Pancreas (tissue), 10 donors: ENCODE measurements around the gene ADGRV1. TPM values are rescaled to one million over a fixed set of nuclear protein-coding genes. Genes with fewer than 3 reads are reported as not detected.

ENCODE experiments used
- ATAC-seq, 4 donors: fragments of 200-7000 bp; cut with Tn5 transposase; one replicate each; pipeline versions ENCODE4 v1.8.0 to v1.9.1; 2020; ENCODE audit warnings: mild to moderate bottlenecking in 4 of 4, moderate library complexity in 4 of 4
- DNase-seq, 6 donors: peaks; one replicate each; pipeline ENCODE4 v3.0.0-alpha.2; 2020
- FAIRE-seq: peaks from 2 replicates; lab custom pipeline; 2012; peaks lifted over from hg19 to GRCh38; lab: Jason Lieb, UNC
- H3K27ac ChIP-seq, 4 donors: fragments of 200-600 bp; sonication (generic); 1 replicate in 3 of 4; 2 replicates in 1 of 4; pipeline versions ENCODE4 v1.5.0 to v1.8.0; 2020
- H3K27me3 ChIP-seq, 4 donors: fragments of 200-600 bp; one replicate each; pipeline ENCODE4 v1.8.0; 2021
- H3K36me3 ChIP-seq, 3 donors: fragments of 200-600 bp; sonication (generic) in 1 of 3; one replicate each; pipeline versions ENCODE4 v1.5.0 to v1.8.0; 2020 to 2021
- H3K4me1 ChIP-seq, 3 donors: fragments of 200-600 bp; one replicate each; pipeline ENCODE4 v1.8.0; 2021
- H3K4me3 ChIP-seq, 4 donors: fragments of 200-600 bp; sonication (generic) in 2 of 4; one replicate each; pipeline versions ENCODE4 v1.5.0 to v1.8.0; 2020 to 2021
- H3K9me3 ChIP-seq, 4 donors: fragments of 200-600 bp; one replicate each; pipeline ENCODE4 v1.8.0; 2021
- CTCF ChIP-seq, 4 donors: fragments of 200-600 bp; sonication (generic) in 3 of 4; IDR thresholded peaks; one replicate each; pipeline versions ENCODE4 v1.5.0 to v1.8.0; 2021; ENCODE audit warnings: antibody characterized with exemption in 4 of 4
- WGBS, 2 donors: extraction: QIAGEN DNeasy Blood & Tissue Kit; methylation state at CpG; one replicate each; pipeline ENCODE4 v1.1.7; 2013; 5-methylcytosine and 5-hydroxymethylcytosine counted together
- intact Hi-C, 3 donors: fragments of 100-400 bp; cut with DNase I; formaldehyde crosslinking; loops; one replicate each; pipeline versions ENCODE4 v1.11.1 to v1.14.2; 2022
- polyA plus RNA-seq, 2 donors: library from polyadenylated mRNA; stranded (reverse); fragments of 200-250 nt; gene quantifications; one replicate each; pipeline ENCODE4 v1.2.3, GENCODE V29; 2013
- total RNA-seq, 6 donors: library from RNA; stranded (reverse); fragmentation: NEBNext Ultra II Directional in 4 of 6; extraction: Animal tissue kit (Norgen Biotek cat#: 25700) in 4 of 6; gene quantifications; one replicate each; pipeline versions ENCODE4 v1.2.1 to v1.2.4, GENCODE V29; 2021 to 2023
- donor health status: healthy with polysubstance abuse.
- donor health status: DM: no; HTN: no; CAD: no; lungs with moderate emphysema.
- donor health status: DM: no; HTN: no; CAD: no.
- donor health status: control.
- donor health status: control.
- donor health status: Bipolar disorder and iron deficiency.
- donor health status: DM: yes; HTN: yes; CAD: no.
- donor health status: DM: no; HTN: no; CAD: no.
- donor health status: DM: no; HTN: no; CAD: no.
- donor health status: DM: yes; HTN: yes; CAD: no.

The ADGRV1 gene
- total and polyA plus RNA-seq, 8 donors, result 3.9 to 6.9 (median 5.4) TPM

DNA sequence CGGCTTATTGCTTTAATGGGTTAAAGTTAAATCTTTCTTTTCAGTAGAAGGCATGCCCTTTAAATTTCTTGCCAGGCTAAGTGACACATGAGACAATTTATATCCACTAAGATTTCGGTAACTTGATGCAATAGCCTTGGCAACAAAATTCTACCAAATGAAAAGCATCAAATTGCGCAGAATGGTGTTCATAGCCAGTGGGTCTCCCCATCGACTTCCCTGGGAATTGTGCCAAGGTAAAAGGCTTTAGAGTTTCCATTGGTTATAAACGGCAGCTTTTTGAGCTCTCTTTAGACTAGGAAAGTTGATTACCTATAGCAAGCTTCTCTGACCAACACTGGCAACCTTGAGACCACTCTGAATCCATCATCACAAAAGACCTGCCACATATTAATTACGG, 466.1 kb downstream of the ADGRV1 start:
- Histone ChIP-seq H3K4me1 (peaks cover 8 to 17% (median 13%) of the 10 kb centered on the region in 3 donors), H3K36me3 (no peaks in the 10 kb centered on the region), H3K27ac (no peak overlapping the region), H3K4me3 (no peak overlapping the region), H3K27me3 (no peaks in the 10 kb centered on the region), H3K9me3 (no peaks in the 10 kb centered on the region)
- DNase-seq, result no peak
- FAIRE-seq, result no peak
- TF ChIP-seq CTCF (IDR thresholded peaks at IDR 0.05), result no peak
- intact Hi-C loops, result no loop called here
- 88% methylated on average over 6 of the region's 6 CpGs for WGBS, 2 donors
- ATAC-seq, result no peak

- no peak for TF ChIP-seq CTCF (IDR thresholded peaks at IDR 0.05)
- no peaks in the 10 kb centered on the region for H3K36me3 ChIP-seq
- WGBS, 2 donors, result 98 to 100% methylated on average over 3 of the region's 3 CpGs
- no peak overlapping the region for H3K4me3 ChIP-seq
- H3K27me3 ChIP-seq, result no peaks in the 10 kb centered on the region
- H3K4me1 ChIP-seq, result peaks cover 8 to 17% (median 13%) of the 10 kb centered on the region in 3 donors
- no peak for DNase-seq
- H3K27ac ChIP-seq, result no peak overlapping the region
- H3K9me3 ChIP-seq, result no peaks in the 10 kb centered on the region
- intact Hi-C loops, result no loop called here
- FAIRE-seq, result no peak
- no peak for ATAC-seq
These were observed 466.9 kb downstream of the ADGRV1 start for GRCh38 chr5:91025449-91025848.

DNA sequence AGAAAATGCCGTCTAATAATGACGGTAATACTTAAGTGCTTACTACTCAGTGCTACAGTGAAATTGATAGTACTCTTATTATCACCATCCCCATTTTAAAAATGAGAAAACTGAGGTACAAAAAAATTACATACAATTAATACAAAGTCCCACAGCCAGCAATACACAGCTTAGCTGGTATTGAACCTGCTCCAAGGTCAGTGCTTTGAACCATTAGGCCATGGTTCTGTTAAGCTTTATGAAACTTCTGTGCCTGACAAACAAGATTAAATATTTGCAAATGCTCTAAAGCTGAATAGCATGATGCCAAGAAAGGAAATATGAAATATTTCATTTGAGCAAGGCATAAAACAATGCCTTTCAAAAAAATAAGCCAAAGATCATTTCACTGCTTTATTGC, 467.4 kb downstream of the ADGRV1 start:
- 90 to 95% methylated on average over 2 of the region's 2 CpGs for WGBS, 2 donors
- no peak for TF ChIP-seq CTCF (IDR thresholded peaks at IDR 0.05)
- ATAC-seq (peak in 2 of 4 donors; percentile 46 to 64), DNase-seq (no peak), FAIRE-seq (no peak)
- Histone ChIP-seq H3K4me3 (no peak overlapping the region), H3K4me1 (peaks cover 8 to 17% (median 13%) of the 10 kb centered on the region in 3 donors), H3K27ac (no peak overlapping the region), H3K27me3 (no peaks in the 10 kb centered on the region), H3K36me3 (no peaks in the 10 kb centered on the region), H3K9me3 (no peaks in the 10 kb centered on the region)
- intact Hi-C loops, result no loop called here

DNA sequence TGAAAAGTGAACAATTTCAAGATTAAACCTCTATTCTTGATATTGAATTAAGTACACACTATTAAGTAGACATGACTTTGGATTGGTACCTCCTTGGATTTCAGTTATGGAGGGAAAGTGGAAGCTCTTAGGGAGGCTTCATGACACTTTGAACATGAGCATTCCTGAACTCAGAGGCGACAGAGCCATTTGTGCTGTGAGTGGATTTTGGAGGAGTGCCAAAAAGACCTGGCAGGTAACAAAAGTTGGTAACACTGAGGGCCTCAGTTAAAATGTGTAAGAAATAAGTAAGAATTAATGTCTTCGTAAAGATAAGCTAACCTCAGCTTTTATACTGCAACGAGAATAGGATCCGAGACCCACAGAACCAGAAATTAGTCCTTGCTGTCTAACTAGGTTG, 467.9 kb downstream of the ADGRV1 start:
- H3K4me3 ChIP-seq, result no peak overlapping the region
- FAIRE-seq (no peak), DNase-seq (peak in 1 of 6 donors; percentile 16), ATAC-seq (peak in 2 of 4 donors; percentile 19 to 43)
- peaks cover 8 to 17% (median 13%) of the 10 kb centered on the region in 3 donors for H3K4me1 ChIP-seq
- H3K36me3 ChIP-seq, result no peaks in the 10 kb centered on the region
- H3K27me3 ChIP-seq, result no peaks in the 10 kb centered on the region
- TF ChIP-seq CTCF (IDR thresholded peaks at IDR 0.05), result no peak
- intact Hi-C loops, result no loop called here
- no peaks in the 10 kb centered on the region for H3K9me3 ChIP-seq
- 64 to 70% methylated on average over 4 of the region's 4 CpGs for WGBS, 2 donors
- no peak overlapping the region for H3K27ac ChIP-seq

DNA sequence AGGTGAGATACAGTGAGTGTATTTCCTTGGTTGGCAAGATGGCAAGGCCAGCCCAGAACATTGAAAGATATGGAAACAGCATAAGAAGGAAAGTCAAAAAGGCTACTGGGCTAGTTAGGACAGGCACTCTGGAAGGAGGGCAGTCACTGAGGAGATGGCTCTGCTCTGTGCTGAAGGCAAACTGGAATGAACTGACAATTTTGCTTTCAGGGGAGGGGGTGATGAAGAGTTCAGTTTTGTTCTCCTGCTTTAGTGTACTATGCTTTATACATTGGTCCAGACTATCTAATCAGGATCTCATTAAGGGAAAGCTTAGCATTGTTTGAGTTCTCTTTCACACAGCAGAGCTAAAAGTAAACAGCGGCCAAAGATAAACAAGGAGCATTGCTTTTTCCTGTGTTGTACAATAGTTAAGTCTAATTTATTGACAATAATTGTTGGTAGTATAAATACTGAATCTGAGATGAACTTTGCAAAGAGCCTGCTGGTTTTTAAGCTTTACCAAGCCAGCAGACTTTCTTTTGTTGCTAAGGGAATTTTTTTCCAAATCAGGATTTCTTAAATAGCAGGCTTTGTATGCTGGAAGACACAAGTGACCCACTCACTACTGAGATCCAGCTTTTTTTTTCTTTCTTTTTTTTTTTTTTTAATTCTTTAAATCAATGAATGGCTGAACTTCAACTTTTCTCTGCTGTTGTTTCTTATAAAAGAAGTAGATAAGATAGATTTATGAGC, 469.0 kb downstream of the ADGRV1 start:
- H3K36me3 ChIP-seq, result no peaks in the 10 kb centered on the region
- FAIRE-seq, result no peak
- no peaks in the 10 kb centered on the region for H3K9me3 ChIP-seq
- peak; percentile 17 to 63 (median 47) for ATAC-seq
- no peak for TF ChIP-seq CTCF (IDR thresholded peaks at IDR 0.05)
- no peak for DNase-seq
- H3K27me3 ChIP-seq, result no peaks in the 10 kb centered on the region
- H3K4me1 ChIP-seq, result peaks cover 8 to 17% (median 13%) of the 10 kb centered on the region in 3 donors
- H3K4me3 ChIP-seq, result no peak overlapping the region
- no peak overlapping the region for H3K27ac ChIP-seq
- 45 to 49% methylated on average over 1 of the region's 1 CpG for WGBS, 2 donors
- intact Hi-C loops, result no loop called here
